ENCODE data around the gene TRIM14.
"Not testable (repeated sequence)": the region's sequence is repeated elsewhere in the genome, so short reads cannot be mapped to it uniquely, and the experiment has no call there.

Gene TRIM14

DNA sequence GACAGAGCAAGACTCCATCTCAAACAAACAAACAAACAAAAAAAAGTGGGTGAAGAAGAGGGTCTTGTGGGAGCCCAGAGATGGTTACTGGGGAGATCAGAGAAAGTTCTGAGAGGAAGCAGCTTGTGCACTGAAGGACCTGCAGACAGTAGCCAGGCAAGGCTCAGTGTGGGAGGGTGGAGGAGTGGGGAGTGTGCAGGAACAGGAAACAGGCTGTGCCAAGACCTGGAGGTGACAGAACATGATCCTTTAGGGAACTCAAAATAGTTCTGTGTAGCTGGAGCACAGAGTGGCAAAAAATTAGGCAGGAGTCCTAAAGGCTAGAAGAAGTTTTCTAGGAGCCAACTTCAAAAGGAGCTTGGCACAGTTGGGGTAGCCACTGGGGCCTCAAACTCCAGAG, 81.7 kb downstream of the TRIM14 start:
- Histone ChIP-seq H3K4me1 (ENCODE audit: control insufficient read depth, low read depth, low read length) (no peaks in the 10 kb centered on the region), H3K9ac (ENCODE audit: low read length) (no peak overlapping the region), H3K27me3 (ENCODE audit: control insufficient read depth, insufficient read depth, low read length) (peaks cover 18% of the 10 kb centered on the region), H3K9me3 (ENCODE audit: control insufficient read depth, low read depth, low read length) (no peaks in the 10 kb centered on the region), H3K4me3 (ENCODE audit: low read length) (no peak overlapping the region), H3K27ac (ENCODE audit: low read length) (no peak overlapping the region), H3K36me3 (ENCODE audit: control insufficient read depth, low read depth, low read length) (no peaks in the 10 kb centered on the region)

GRCh38 chr9:98034593-98035546, 84.2 kb downstream of the TRIM14 start:
- Histone ChIP-seq H3K27me3 (ENCODE audit: control insufficient read depth, insufficient read depth, low read length) (peaks cover 18% of the 10 kb centered on the region), H3K9ac (ENCODE audit: low read length) (no peak overlapping the region), H3K4me1 (ENCODE audit: control insufficient read depth, low read depth, low read length) (no peaks in the 10 kb centered on the region), H3K4me3 (ENCODE audit: low read length) (no peak overlapping the region), H3K9me3 (ENCODE audit: control insufficient read depth, low read depth, low read length) (no peaks in the 10 kb centered on the region), H3K36me3 (ENCODE audit: control insufficient read depth, low read depth, low read length) (no peaks in the 10 kb centered on the region), H3K27ac (ENCODE audit: low read length) (no peak overlapping the region)

DNA sequence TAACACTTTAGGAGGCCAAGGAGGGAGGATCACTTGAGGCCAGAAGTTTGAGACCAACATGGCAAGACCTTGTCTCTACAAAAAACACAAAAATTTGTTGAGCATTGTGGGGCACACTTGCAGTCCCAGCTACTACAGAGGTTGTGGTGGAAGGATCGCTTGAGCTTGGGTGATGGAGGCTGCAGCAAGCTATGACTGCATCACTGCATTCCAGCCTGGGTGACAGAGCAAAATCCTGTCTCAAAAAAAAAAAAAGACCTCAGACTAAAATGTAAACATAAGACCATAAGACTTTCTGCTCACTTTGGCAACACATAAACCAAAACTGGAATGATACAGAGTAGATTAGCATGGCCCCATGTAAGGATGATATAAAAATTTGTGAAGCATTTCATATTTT, 87.1 kb downstream of the TRIM14 start:
- Histone ChIP-seq H3K27me3 (ENCODE audit: control insufficient read depth, insufficient read depth, low read length) (peaks cover 18% of the 10 kb centered on the region), H3K4me1 (ENCODE audit: control insufficient read depth, low read depth, low read length) (no peaks in the 10 kb centered on the region), H3K27ac (ENCODE audit: low read length) (no peak overlapping the region), H3K4me3 (ENCODE audit: low read length) (no peak overlapping the region), H3K36me3 (ENCODE audit: control insufficient read depth, low read depth, low read length) (no peaks in the 10 kb centered on the region), H3K9me3 (ENCODE audit: control insufficient read depth, low read depth, low read length) (no peaks in the 10 kb centered on the region), H3K9ac (ENCODE audit: low read length) (no peak overlapping the region)

GRCh38 chr9:98031169-98031568, 87.9 kb downstream of the TRIM14 start:
- Histone ChIP-seq H3K27me3 (ENCODE audit: control insufficient read depth, insufficient read depth, low read length) (peaks cover 18% of the 10 kb centered on the region), H3K9ac (ENCODE audit: low read length) (no peak overlapping the region), H3K4me1 (ENCODE audit: control insufficient read depth, low read depth, low read length) (no peaks in the 10 kb centered on the region), H3K27ac (ENCODE audit: low read length) (no peak overlapping the region), H3K36me3 (ENCODE audit: control insufficient read depth, low read depth, low read length) (no peaks in the 10 kb centered on the region), H3K4me3 (ENCODE audit: low read length) (no peak overlapping the region), H3K9me3 (ENCODE audit: control insufficient read depth, low read depth, low read length) (no peaks in the 10 kb centered on the region)

DNA sequence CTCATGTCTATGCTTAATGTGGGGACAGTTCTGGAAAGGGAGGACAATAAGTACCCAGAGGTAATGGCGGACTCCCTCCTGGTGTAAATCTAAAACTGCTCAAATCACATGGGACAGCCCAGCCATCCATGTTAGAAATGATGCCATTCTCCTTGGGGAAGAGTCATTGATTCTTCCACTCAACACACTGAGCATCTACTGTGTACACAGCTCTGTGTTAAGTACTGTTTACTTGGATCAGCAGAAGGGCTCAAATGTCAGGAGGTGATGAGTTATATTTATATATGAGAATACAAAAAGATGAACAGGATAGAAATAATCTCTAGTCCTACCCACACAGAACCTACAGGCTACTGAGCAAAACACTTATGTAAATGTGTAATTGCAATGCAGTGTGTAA, 94.3 kb downstream of the TRIM14 start:
- Histone ChIP-seq H3K9me3 (ENCODE audit: control insufficient read depth, low read depth, low read length) (no peaks in the 10 kb centered on the region), H3K9ac (ENCODE audit: low read length) (no peak overlapping the region), H3K27me3 (ENCODE audit: control insufficient read depth, insufficient read depth, low read length) (no peaks in the 10 kb centered on the region), H3K27ac (ENCODE audit: low read length) (no peak overlapping the region), H3K4me1 (ENCODE audit: control insufficient read depth, low read depth, low read length) (no peaks in the 10 kb centered on the region), H3K36me3 (ENCODE audit: control insufficient read depth, low read depth, low read length) (no peaks in the 10 kb centered on the region), H3K4me3 (ENCODE audit: low read length) (no peak overlapping the region)

- no peak overlapping the region for H3K27ac ChIP-seq (ENCODE audit: low read length)
- H3K9ac ChIP-seq (ENCODE audit: low read length), result no peak overlapping the region
- no peak overlapping the region for H3K4me3 ChIP-seq (ENCODE audit: low read length)
- no peaks in the 10 kb centered on the region for H3K4me1 ChIP-seq (ENCODE audit: control insufficient read depth, low read depth, low read length)
- H3K9me3 ChIP-seq (ENCODE audit: control insufficient read depth, low read depth, low read length), result no peaks in the 10 kb centered on the region
- H3K27me3 ChIP-seq (ENCODE audit: control insufficient read depth, insufficient read depth, low read length), result no peaks in the 10 kb centered on the region
- H3K36me3 ChIP-seq (ENCODE audit: control insufficient read depth, low read depth, low read length), result no peaks in the 10 kb centered on the region
Observed at GRCh38 chr9:98022447-98022846, 96.6 kb downstream of the TRIM14 start.

DNA sequence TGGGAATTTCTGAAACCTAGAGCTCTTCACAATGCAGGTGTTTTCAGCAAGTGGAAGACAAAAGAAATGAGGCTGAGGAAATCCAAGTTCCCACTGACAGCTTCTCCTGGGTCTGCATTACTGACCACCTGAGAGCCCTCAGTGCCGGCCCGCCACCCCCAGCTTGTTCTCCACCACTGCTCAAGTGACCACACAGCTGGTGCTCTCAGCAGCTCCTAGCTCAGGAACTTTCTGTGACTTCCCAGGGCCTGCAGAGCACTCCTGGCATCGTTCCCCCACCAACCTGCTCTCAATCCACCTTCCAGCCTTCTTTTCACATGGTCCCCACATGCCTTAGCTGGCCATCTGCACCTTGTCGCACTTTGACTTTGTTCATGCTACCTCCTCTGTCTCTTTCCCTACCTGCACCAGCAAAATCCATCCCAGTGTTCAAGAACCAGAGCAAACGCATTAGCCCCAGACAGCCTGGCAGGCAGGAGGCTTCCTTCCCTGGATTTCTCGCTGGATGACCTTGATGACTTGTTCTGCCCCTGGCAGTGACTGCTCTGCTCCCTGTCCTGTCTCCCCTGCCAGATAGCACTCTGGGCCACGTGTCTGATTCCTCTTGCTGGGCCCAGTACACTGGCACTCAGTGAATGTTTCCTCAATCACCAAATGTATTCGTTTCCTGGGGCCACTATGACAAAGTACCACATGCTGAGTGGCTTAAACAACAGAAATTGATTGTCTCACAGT, 97.5 kb downstream of the TRIM14 start:
- H3K4me3 ChIP-seq (ENCODE audit: low read length), result no peak overlapping the region
- H3K9me3 ChIP-seq (ENCODE audit: control insufficient read depth, low read depth, low read length), result no peaks in the 10 kb centered on the region
- no peaks in the 10 kb centered on the region for H3K27me3 ChIP-seq (ENCODE audit: control insufficient read depth, insufficient read depth, low read length)
- H3K9ac ChIP-seq (ENCODE audit: low read length), result no peak overlapping the region
- H3K4me1 ChIP-seq (ENCODE audit: control insufficient read depth, low read depth, low read length), result no peaks in the 10 kb centered on the region
- no peak overlapping the region for H3K27ac ChIP-seq (ENCODE audit: low read length)
- peaks cover under 1% of the 10 kb centered on the region for H3K36me3 ChIP-seq (ENCODE audit: control insufficient read depth, low read depth, low read length)

- no peak overlapping the region for H3K27ac ChIP-seq (ENCODE audit: low read length)
- no peak overlapping the region for H3K4me3 ChIP-seq (ENCODE audit: low read length)
- H3K36me3 ChIP-seq (ENCODE audit: control insufficient read depth, low read depth, low read length), result peaks cover 8% of the 10 kb centered on the region
- no peak overlapping the region for H3K9ac ChIP-seq (ENCODE audit: low read length)
- no peaks in the 10 kb centered on the region for H3K9me3 ChIP-seq (ENCODE audit: control insufficient read depth, low read depth, low read length)
- H3K27me3 ChIP-seq (ENCODE audit: control insufficient read depth, insufficient read depth, low read length), result no peaks in the 10 kb centered on the region
- no peaks in the 10 kb centered on the region for H3K4me1 ChIP-seq (ENCODE audit: control insufficient read depth, low read depth, low read length)
Observed at GRCh38 chr9:98020476-98021145, 98.4 kb downstream of the TRIM14 start.

DNA sequence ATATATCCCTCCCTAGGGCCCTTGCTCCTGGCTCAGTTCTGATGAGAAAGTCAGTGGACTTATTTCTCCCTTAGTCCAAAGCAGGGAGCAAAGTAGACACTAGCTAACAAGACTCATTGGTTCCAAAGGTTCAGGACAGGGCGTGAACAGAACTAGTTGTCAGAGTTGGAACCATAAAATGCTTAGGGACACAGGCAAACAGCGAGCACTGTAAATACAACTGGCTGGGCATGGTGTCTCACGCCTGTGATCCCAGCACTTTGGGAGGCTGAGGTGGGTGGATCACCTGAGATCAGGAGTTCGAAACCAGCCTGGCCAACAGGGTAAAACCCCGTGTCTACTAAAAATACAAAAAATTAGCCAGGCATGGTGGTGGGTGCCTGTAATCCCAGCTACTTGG, 99.2 kb downstream of the TRIM14 start:
- H3K27ac ChIP-seq (ENCODE audit: low read length); H3K9me3 ChIP-seq (ENCODE audit: control insufficient read depth, low read depth, low read length); H3K27me3 ChIP-seq (ENCODE audit: control insufficient read depth, insufficient read depth, low read length); H3K4me3 ChIP-seq (ENCODE audit: low read length); H3K9ac ChIP-seq (ENCODE audit: low read length); H3K4me1 ChIP-seq (ENCODE audit: control insufficient read depth, low read depth, low read length): not testable (repeated sequence)
- H3K36me3 ChIP-seq (ENCODE audit: control insufficient read depth, low read depth, low read length), result peaks cover 15% of the 10 kb centered on the region

Measured in iPS-18a (cell line).